ENCODE measurements around the gene DRD4.
"Not testable (repeated sequence)": the region's sequence is repeated elsewhere in the genome, so short reads cannot be mapped to it uniquely, and the experiment has no call there.

DRD4 gene

DNA sequence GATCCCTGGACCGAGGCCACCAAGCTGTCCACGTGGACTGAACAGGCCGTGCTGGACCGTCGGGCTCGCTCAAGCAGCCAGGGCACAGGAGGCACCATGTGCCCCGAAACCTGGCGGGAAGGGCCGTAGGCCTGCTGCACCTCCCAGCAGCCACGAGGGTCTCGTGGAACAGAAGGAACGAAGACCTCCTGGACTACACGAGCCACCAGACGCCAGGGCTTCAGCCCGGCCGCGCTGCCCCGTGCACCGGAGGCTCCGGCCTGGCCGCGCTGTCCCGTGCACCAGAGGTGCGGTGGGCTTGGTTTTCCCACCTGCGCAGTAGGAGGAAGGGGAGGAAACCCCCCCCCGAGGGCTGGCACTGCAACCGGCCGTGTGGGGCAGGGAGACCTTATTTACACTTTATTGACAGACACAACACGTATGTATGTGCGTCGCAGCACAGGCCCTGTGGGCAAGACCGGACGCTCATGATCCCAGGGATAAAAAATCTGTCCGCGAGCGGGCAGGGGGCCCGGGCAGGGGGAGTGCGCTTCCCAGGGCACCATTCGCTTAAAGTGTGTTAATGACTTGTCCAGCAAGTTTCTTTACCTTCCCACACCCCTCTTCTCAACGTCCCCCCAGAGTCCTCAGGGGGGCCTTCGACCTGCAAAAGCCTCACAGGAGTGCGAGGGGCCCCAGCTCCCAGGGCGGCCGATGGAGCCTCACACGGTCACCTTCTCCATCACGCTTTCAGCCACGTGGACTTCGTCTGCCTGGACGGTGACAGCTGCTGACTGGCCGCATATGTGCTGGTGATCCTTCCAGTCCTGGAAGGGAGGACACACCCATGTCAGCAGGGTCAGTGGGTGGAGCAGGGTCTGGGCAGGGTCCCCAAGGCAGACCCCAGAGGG is 7.0 kb downstream of the DRD4 start:
- DNase-seq (ENCODE audit: low read depth) = no peak

DNA sequence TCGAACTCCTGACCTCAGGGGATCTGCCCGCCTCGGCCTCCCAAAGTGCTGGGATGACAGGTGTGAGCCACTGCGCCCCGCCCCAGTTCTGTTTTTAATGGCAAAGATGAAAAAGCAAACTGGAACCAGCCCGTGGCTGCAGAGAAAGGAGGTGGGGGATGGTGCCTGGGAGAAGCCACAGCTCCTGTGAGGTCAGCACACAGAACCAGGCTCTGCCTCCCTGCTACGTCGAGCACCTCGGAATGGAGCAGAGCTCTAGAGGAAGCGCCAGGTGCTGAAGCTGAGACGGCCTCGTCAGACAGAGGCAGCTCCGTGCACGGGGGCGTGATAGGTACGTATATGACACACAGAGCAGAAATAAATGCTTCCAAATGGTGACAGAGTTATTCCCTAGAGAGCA is 8.5 kb downstream of the DRD4 start:
- DNase-seq (ENCODE audit: low read depth) = no peak

DNA sequence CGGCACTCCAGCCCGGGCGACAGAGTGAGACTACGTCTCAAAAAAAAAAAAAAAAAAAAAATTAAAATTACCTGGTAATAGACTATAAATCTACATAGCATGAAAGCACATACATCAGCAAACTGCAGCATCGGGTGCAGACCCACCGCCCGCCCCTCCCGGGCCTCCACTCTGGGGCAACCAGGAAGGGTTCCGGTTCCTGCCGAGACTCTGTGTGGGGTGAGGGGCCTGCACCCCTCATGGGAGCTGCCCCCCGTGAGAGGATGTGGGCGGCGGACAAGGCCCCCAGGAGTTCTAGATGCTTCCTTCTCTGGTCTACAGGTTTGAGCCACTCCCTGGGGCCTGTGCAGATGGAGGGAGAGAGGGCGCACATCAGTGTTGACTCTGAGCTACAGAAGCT is 9.1 kb downstream of the DRD4 start:
- DNase-seq (ENCODE audit: low read depth) = no peak

GRCh38 chr11:647672-648158 is 10.6 kb downstream of the DRD4 start:
- DNase-seq (ENCODE audit: low read depth) = not testable (repeated sequence)

- DNase-seq (ENCODE audit: low read depth) = no peak
Observed at GRCh38 chr11:650482-650881, 13.4 kb downstream of the DRD4 start.

DNA sequence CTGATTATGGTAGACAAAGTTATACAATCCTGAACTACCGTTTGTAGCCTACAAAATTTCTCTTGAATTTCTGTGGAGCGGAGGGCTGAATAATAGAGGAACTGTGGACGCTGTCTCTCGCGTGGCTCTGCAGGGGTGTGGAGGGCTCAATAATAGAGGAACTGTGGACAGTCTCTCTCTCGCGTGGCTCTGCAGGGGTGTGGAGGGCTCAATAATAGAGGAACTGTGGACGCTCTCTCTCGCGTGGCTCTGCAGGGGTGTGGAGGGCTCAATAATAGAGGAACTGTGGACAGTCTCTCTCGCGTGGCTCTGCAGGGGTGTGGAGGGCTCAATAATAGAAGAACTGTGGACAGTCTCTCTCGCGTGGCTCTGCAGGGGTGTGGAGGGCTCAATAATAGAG is 16.1 kb downstream of the DRD4 start:
- not testable (repeated sequence) for DNase-seq (ENCODE audit: low read depth)

DNA sequence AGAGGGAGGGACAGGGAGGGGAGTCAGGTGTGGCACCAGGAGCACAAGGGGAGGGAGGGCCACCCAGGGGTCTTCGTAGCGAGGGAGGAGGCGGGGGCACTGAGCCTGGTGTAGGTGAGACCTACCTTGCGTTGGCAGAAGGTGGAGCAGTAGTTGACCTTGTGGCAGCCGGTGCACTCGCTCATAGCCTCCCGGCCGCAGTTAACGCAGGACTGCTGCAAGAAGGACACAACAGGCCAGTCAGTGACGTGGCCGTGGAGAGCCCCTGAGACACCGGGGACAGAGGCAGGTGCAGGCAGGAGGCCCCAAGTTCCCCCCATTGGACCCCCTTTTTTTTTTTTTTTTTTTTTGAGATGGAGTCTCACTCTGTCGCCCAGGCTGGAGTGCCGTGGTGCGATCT is 16.8 kb downstream of the DRD4 start:
- no peak for DNase-seq (ENCODE audit: low read depth)

DNA sequence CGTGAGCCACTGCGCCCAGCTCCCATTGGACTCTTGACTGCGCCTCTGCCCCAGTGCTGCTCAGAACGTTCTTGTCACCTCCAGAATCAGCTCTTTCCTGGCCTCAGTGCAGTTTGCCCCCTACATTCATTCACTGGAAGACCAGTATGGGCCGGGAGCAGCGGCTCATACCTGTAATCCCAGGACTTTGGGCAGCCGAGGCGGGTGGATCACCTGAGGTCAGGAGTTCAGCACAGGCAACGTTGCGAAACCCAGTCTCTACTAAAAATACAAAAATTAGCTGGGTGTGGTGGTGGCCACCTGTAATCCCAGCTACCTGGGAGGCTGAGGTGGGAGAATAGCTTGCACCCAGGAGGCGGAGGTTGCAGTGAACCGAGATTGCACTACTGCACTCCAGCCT is 17.4 kb downstream of the DRD4 start:
- DNase-seq (ENCODE audit: low read depth) = not testable (repeated sequence)

GRCh38 chr11:655036-655726 is 18.1 kb downstream of the DRD4 start:
- DNase-seq (ENCODE audit: low read depth) = no peak

- no peak for DNase-seq (ENCODE audit: low read depth)
Observed at GRCh38 chr11:656426-656825, 19.4 kb downstream of the DRD4 start.

- DNase-seq (ENCODE audit: low read depth) = no peak
Observed at GRCh38 chr11:656866-657265, 19.8 kb downstream of the DRD4 start.

GRCh38 chr11:657691-658126 is 20.6 kb downstream of the DRD4 start:
- DNase-seq (ENCODE audit: low read depth) = no peak

- DNase-seq (ENCODE audit: low read depth) = no peak
Observed at GRCh38 chr11:659532-660085, 22.5 kb downstream of the DRD4 start.

GRCh38 chr11:660281-660680 is 23.2 kb downstream of the DRD4 start:
- DNase-seq (ENCODE audit: low read depth) = no peak

GRCh38 chr11:660681-661444 is 23.8 kb downstream of the DRD4 start:
- DNase-seq (ENCODE audit: low read depth) = no peak

GRCh38 chr11:662689-663274 is 25.7 kb downstream of the DRD4 start:
- no peak for DNase-seq (ENCODE audit: low read depth)

- DNase-seq (ENCODE audit: low read depth) = no peak
Observed at GRCh38 chr11:665062-665703, 28.1 kb downstream of the DRD4 start.

GRCh38 chr11:665704-666281 is 28.7 kb downstream of the DRD4 start:
- no peak for DNase-seq (ENCODE audit: low read depth)

- no peak for DNase-seq (ENCODE audit: low read depth)
Observed at GRCh38 chr11:673866-674265, 36.8 kb downstream of the DRD4 start.

DNA sequence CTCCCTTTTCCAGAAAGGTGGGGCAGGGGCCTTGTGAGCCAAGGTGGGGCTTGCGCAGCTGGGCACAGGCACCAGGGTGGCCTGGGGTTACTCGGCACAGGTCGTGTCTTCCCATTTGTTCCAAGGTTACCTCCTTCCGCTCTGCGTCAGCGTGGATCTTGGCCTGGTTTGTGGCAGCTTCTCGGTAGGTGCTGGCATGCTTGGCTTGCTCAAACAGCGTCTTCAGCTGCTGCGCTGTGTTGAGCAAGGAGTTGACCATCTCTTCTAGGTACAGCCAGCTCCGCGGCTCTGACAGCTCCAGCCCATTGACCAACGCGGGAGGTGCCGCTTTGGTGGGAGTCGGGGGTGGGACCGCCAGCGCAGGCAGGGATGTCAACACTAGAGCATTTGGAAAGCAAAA is 37.3 kb downstream of the DRD4 start:
- no peak for DNase-seq (ENCODE audit: low read depth)

DNA sequence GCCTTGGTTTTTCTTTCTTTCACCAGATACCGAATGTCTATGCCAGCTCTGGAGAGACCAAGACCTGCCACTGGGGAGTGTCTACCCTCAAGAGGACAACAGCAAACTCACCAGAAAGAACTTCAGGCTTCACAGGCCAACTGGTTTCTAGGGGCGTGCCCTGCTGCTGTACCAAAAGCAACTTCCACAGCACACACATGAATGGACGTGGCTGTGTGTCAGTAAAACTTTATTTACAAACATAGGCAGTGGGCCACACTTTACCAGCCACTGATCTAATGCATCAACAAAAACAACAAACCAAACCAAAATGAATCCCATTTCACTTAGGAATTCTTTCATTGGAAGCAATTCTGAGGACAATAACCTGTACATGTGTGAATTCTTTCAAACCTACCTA is 41.2 kb downstream of the DRD4 start:
- DNase-seq (ENCODE audit: low read depth) = no peak
